ENCODE data around the gene MIDN.
"Not testable (repeated sequence)": the region's sequence is repeated elsewhere in the genome, so short reads cannot be mapped to it uniquely, and the experiment has no call there.

MIDN gene

GRCh38 chr19:1304197-1304924 is 56.0 kb downstream of the MIDN start:
- no peak for DNase-seq (ENCODE audit: low spot score)
- POLR2A ChIA-PET (ENCODE audit: low non-redundant PET) = no interaction called here

GRCh38 chr19:1305354-1305753 is 57.0 kb downstream of the MIDN start:
- CTCF ChIA-PET = interaction anchor here (0.6 kb wide), 1 partner anchor 9 kb away, joined by 3 read pairs; no protein-coding TSS in a partner anchor
- POLR2A ChIA-PET (ENCODE audit: low non-redundant PET); DNase-seq (ENCODE audit: low spot score); H3K27ac ChIP-seq: not testable (repeated sequence)

More at GRCh38 chr19:1304197-1304924, 56.0 kb downstream of the MIDN start:
- no peak overlapping the region; the same call in 1 of the 2 replicates for H3K27ac ChIP-seq
- no peak for TF ChIP-seq CTCF (conservative IDR thresholded peaks at IDR 0.05; ENCODE audit: low read depth)
- CTCF ChIA-PET = interaction anchor here (0.6 to 1.0 kb wide), 2 partner anchors 12 to 167 kb away, joined by 3 to 4 read pairs; no protein-coding TSS in a partner anchor

- ChIA-PET POLR2A (ENCODE audit: low non-redundant PET) (no interaction called here), CTCF (no interaction called here)
- no peak overlapping the region for H3K27ac ChIP-seq
- no peak for DNase-seq (ENCODE audit: low spot score)
- no peak for TF ChIP-seq CTCF (conservative IDR thresholded peaks at IDR 0.05; ENCODE audit: low read depth)
Observed at GRCh38 chr19:1307320-1307719, 58.9 kb downstream of the MIDN start.

- no peak for TF ChIP-seq CTCF (conservative IDR thresholded peaks at IDR 0.05; ENCODE audit: low read depth)
- CTCF ChIA-PET = no interaction called here
- H3K27ac ChIP-seq = no peak overlapping the region
- DNase-seq (ENCODE audit: low spot score) = no peak
- POLR2A ChIA-PET (ENCODE audit: low non-redundant PET) = no interaction called here
Observed at GRCh38 chr19:1307755-1308303, 59.4 kb downstream of the MIDN start.

GRCh38 chr19:1308718-1309117 is 60.3 kb downstream of the MIDN start:
- DNase-seq (ENCODE audit: low spot score) = no peak
- H3K27ac ChIP-seq = no peak overlapping the region
- ChIA-PET CTCF (interaction anchor here (0.6 kb wide), 1 partner anchor 196 kb away, joined by 3 read pairs; no protein-coding TSS in a partner anchor), POLR2A (ENCODE audit: low non-redundant PET) (no interaction called here)
- TF ChIP-seq CTCF (conservative IDR thresholded peaks at IDR 0.05; ENCODE audit: low read depth) = no peak

Data from RWPE1 (cell line).